Measurements from ENCODE around the gene RNU1-4.
"Not testable (repeated sequence)": the region's sequence is repeated elsewhere in the genome, so short reads cannot be mapped to it uniquely, and the experiment has no call there.

DNA sequence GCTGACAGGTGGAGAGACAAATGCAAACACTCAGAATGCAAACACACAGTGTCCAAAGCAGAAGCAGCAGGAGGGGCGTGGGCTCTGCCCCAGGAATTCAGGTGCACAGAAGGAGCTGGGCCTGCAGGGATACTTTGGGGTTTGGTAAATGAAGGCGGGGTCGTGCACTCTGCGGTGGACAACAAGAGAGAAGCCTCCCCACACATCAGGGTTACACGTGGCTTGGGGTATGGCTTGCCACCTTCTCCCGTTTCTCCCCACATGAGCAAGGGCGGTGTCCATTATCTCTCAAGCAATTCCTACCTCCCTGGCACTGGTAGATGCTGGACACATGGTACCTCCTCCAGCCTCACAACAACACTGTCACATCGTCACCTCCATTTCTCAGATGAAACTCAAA, 35.0 kb downstream of the RNU1-4 start:
- TF ChIP-seq POLR2AphosphoS5 (IDR thresholded peaks at IDR 0.05; ENCODE audit: insufficient read depth in 1 of 2, low read depth in 1 of 2) = not testable (repeated sequence)
- TF ChIP-seq, protein P1, sequence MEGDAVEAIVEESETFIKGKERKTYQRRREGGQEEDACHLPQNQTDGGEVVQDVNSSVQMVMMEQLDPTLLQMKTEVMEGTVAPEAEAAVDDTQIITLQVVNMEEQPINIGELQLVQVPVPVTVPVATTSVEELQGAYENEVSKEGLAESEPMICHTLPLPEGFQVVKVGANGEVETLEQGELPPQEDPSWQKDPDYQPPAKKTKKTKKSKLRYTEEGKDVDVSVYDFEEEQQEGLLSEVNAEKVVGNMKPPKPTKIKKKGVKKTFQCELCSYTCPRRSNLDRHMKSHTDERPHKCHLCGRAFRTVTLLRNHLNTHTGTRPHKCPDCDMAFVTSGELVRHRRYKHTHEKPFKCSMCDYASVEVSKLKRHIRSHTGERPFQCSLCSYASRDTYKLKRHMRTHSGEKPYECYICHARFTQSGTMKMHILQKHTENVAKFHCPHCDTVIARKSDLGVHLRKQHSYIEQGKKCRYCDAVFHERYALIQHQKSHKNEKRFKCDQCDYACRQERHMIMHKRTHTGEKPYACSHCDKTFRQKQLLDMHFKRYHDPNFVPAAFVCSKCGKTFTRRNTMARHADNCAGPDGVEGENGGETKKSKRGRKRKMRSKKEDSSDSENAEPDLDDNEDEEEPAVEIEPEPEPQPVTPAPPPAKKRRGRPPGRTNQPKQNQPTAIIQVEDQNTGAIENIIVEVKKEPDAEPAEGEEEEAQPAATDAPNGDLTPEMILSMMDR (IDR thresholded peaks at IDR 0.05) = not testable (repeated sequence)
